SKM-1 (cell line): ENCODE data around the gene TMEM191B.
"Not testable (repeated sequence)": the region's sequence is repeated elsewhere in the genome, so short reads cannot be mapped to it uniquely, and the experiment has no call there.

Experiments used
- DNase-seq: peaks from one replicate; lab custom pipeline; 2025; ENCODE audit not compliant: unreplicated experiment; lab: John Stamatoyannopoulos, UW

The TMEM191B gene

GRCh38 chr22:18554280-18555256 is 27.0 kb downstream of the TMEM191B start:
- DNase-seq: not testable (repeated sequence)

DNA sequence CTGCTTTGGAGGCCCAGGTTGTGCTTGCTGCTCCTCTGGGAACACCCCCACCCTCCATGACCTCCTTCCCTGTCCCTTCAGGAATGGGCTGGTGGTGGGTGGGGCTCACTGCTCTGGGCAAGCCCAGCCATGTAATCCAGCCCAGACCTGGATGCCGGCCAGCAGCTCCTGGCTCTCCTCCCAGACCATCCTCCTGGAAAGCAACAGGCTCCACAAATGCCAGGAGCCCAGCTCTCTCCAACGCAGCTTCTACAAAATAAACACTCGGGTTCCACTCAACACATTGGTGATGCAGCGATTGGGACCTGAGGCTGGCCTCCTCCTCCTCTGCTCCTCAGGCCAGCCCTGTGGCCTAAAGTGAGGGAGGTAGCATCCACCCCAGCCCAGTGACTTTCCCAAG is 30.9 kb downstream of the TMEM191B start:
- DNase-seq: not testable (repeated sequence)

DNA sequence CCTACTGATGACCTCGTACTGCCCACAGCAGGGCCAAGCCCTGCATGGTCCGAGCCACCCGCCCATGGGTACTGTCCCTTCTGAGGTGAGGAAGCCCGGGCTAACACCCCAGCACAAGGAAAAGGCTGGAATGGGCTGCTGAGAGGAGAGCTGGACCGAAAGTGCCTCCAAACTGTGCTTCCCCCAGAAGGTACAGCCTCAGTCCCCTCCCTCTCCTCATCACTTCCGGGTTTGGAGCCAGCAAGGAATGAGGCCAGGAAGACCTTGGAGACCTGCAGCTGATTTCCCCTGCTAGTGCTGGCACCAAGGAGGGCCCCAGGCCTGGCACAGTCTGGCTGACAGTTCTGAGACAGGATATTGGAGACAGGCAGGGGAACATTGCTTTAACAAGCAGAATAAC is 31.3 kb downstream of the TMEM191B start:
- not testable (repeated sequence) for DNase-seq

- DNase-seq: not testable (repeated sequence)
Observed at GRCh38 chr22:18560099-18560974, 32.7 kb downstream of the TMEM191B start.

DNA sequence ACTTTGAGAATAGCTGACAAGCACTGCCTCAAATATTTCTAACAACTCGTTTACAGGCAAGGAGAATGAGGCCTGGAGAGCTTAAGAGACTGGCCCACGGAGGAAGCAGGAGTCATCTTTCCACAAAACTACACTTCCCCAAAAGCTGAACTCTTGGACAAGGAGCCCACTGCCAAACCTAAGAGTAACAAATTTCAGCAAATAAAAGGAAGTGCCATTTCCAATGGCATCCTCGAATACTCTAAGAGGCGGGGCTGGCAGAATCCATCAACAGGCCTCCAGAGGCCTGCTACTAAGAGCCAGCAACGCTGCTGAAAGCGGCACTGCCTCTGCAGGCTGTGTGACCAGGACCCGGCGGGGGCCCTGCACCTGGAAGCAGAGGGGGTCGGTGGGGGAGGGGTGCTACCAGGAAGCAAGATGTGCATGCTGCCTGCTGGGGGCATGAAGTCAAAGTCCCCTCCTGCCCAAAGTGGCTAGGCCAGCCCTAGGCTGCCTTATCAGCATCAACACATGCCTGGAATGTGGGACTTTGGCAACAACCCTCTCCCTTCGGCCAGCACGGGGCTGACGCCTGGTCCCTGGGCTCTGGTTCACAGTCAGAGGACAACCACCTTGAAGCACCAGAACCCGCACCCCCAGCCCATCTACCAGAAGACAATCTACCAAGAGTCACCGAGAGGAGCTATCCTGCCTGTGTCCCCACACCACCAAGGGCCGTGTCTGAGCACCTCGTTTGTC is 43.1 kb downstream of the TMEM191B start:
- DNase-seq: not testable (repeated sequence)

DNA sequence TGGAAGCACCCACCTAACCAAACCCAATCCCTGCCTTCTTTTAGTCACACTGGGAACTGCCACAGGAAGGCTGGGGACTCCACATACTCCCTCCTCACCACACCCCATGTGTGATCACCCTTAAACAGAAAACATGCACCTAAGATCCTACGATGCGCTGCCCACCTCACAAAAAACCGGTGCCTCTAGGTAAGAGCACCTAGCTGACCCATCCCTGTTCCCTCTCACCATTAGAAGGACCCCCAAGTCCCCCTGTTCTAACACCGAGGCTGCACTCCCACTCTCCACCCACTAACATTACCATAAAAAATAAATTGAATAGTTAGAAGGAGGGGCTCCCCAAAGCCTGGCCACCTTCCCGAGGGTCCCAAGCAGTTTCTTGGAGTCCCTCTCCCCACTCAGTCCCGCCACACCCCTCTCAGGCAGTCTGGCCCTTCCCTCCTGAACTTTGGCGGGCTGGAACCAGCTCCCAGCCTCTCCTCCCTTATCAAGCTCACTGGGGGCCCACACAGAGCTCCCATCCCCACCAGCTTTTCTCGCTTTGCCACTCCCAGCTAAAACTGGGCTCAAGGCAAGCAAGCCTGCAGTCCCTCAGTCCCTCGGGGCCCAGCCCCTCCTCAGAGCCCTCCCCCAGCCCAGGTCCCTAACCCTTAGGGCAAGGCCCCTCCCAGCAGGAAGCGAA is 46.0 kb downstream of the TMEM191B start:
- not testable (repeated sequence) for DNase-seq

DNA sequence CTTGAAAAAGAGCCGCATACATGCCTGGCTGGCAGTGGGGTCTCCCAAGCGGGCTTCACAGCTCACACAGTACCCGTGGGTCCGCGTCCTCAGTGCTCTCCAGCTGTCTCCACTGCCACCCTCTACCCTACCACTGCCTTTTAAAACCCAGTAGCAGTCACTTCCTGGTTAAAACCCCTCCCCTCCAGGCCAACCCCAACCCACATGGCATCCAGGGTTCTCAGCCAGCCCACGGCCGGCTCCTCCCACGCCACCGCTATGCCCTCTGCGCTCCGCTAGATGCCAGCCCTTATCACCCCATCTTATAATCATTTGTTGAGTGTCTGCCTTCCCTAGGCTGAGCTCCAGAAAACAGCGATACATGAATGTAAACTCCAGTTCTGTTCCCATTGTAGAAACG is 47.0 kb downstream of the TMEM191B start:
- DNase-seq: not testable (repeated sequence)

- not testable (repeated sequence) for DNase-seq
Observed at GRCh38 chr22:18575686-18576085, 48.1 kb downstream of the TMEM191B start.

DNA sequence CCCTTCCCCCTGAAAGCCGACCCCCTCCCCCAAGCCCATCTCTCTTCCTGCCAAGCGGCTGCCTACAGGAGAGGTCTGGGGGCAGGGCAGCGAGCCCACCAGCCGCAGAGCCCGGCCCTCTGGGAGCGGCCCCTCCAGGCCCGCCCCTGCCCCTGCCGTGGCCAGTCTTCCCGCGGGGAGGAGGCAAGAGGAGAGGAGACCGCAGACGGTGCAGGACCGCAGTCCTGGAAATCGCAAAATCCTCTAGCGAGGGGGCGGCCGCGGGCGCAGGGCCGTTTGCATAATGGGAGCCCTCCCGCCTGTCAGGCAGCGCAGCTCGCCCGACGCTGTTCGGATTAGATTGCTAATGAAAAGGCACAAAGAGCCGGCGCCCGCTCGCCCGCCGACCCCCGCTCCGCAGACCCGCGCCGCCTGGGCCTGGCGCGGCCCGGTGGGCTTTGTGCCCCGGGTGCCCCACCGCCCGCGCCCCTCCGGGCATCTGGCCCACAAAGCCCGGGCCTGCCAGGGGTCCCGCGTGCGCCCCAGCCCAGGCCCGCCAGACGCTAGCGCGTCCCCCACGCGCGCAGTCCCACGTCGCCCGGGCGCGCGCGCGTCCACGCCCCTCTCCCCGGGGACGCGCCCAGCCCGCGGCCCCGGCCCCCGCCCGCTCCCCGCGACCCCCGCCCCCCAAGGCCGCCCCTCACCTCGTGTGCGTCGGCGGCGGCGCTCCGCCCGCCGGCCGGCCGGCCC is 49.7 kb downstream of the TMEM191B start:
- DNase-seq: not testable (repeated sequence)

GRCh38 chr22:18577847-18578246 is 50.2 kb downstream of the TMEM191B start:
- not testable (repeated sequence) for DNase-seq
